Cortex of kidney (tissue), 1 donor: ENCODE results near the gene RUNX1.

Source experiments
- DNase-seq: peaks from one replicate; lab custom pipeline; 2025; lab: John Stamatoyannopoulos, UW

RUNX1 gene

GRCh38 chr21:34825948-34826548 lies 223.1 kb downstream of the RUNX1 start:
- DNase-seq, result no peak

GRCh38 chr21:34825101-34825500 lies 224.0 kb downstream of the RUNX1 start:
- DNase-seq, result no peak

- no peak for DNase-seq
Observed at GRCh38 chr21:34824314-34824713, 224.8 kb downstream of the RUNX1 start.

GRCh38 chr21:34822942-34823341 lies 226.2 kb downstream of the RUNX1 start:
- no peak for DNase-seq

GRCh38 chr21:34822168-34822567 lies 226.9 kb downstream of the RUNX1 start:
- DNase-seq, result no peak

- DNase-seq, result no peak
Observed at GRCh38 chr21:34821717-34822116, 227.4 kb downstream of the RUNX1 start.

GRCh38 chr21:34820051-34820450 lies 229.1 kb downstream of the RUNX1 start:
- no peak for DNase-seq

GRCh38 chr21:34819357-34819999 lies 229.6 kb downstream of the RUNX1 start:
- DNase-seq, result no peak

- no peak for DNase-seq
Observed at GRCh38 chr21:34818662-34819158, 230.4 kb downstream of the RUNX1 start.

- DNase-seq, result no peak
Observed at GRCh38 chr21:34817821-34818661, 231.1 kb downstream of the RUNX1 start.

GRCh38 chr21:34815831-34816705 lies 233.0 kb downstream of the RUNX1 start:
- no peak for DNase-seq

GRCh38 chr21:34814529-34814951 lies 234.6 kb downstream of the RUNX1 start:
- DNase-seq, result no peak

GRCh38 chr21:34813266-34813894 lies 235.7 kb downstream of the RUNX1 start:
- DNase-seq, result no peak

- DNase-seq, result no peak
Observed at GRCh38 chr21:34812504-34813265, 236.4 kb downstream of the RUNX1 start.

GRCh38 chr21:34811368-34811767 lies 237.7 kb downstream of the RUNX1 start:
- DNase-seq, result no peak

- DNase-seq, result no peak
Observed at GRCh38 chr21:34810786-34811185, 238.3 kb downstream of the RUNX1 start.

GRCh38 chr21:34809822-34810221 lies 239.3 kb downstream of the RUNX1 start:
- DNase-seq, result no peak

- DNase-seq, result no peak
Observed at GRCh38 chr21:34808569-34809204, 240.4 kb downstream of the RUNX1 start.

GRCh38 chr21:34807881-34808568 lies 241.1 kb downstream of the RUNX1 start:
- DNase-seq, result no peak
